Measurements from ENCODE around the gene PLA2G2E. TPM values are rescaled to one million over a fixed set of nuclear protein-coding genes. Genes with fewer than 3 reads are reported as not detected.

Gene PLA2G2E
- total RNA-seq, 3 donors from 2014 or later (not counting 1 experiment from before 2014, with no cell fraction given): not detected

GRCh38 chr1:19878637-19878985 lies 44.8 kb downstream of the PLA2G2E start:
- no peaks in the 10 kb centered on the region for H3K36me3 Mint-ChIP-seq
- H3K27me3 Mint-ChIP-seq (ENCODE audit: low read depth in 2 of 2): peaks cover 17% of the 10 kb centered on the region in 2 donors

GRCh38 chr1:19877821-19878636 lies 45.4 kb downstream of the PLA2G2E start:
- H3K36me3 ChIP-seq (ENCODE audit: control insufficient read depth, insufficient read depth, low read length): no peaks in the 10 kb centered on the region
- no peak for ATAC-seq
- Mint-ChIP-seq H3K4me1 (peaks cover 8 to 11% of the 10 kb centered on the region in 2 donors), H3K4me3 (no peak overlapping the region), H3K9me3 (no peaks in the 10 kb centered on the region), H3K27me3 (ENCODE audit: low read depth in 2 of 2) (peaks cover 23% of the 10 kb centered on the region in 2 donors), H3K36me3 (no peaks in the 10 kb centered on the region), H3K27ac (no peak overlapping the region)
- peaks cover 4% of the 10 kb centered on the region for H3K4me1 ChIP-seq (ENCODE audit: control insufficient read depth, insufficient read depth, low read length)
- DNase-seq: no peak
- no peak for TF ChIP-seq CTCF (IDR thresholded peaks at IDR 0.05)
- no peaks in the 10 kb centered on the region for H3K27me3 ChIP-seq (ENCODE audit: control insufficient read depth, insufficient read depth, low read length)
- WGBS (ENCODE audit: insufficient coverage): 87% methylated on average over 19 of the region's 19 CpGs
- no peak overlapping the region for H3K27ac ChIP-seq (ENCODE audit: low read length)
- no peak overlapping the region for H3K4me3 ChIP-seq (ENCODE audit: low read length)
- no peaks in the 10 kb centered on the region for H3K9me3 ChIP-seq (ENCODE audit: control insufficient read depth, insufficient read depth, low read length)
- intact Hi-C loops (cut with micrococcal nuclease): no loop called here

More at GRCh38 chr1:19878637-19878985, 44.8 kb downstream of the PLA2G2E start:
- no peak overlapping the region for H3K4me3 ChIP-seq (ENCODE audit: low read length)
- ATAC-seq (no peak), DNase-seq (no peak)
- no peak overlapping the region for H3K27ac ChIP-seq (ENCODE audit: low read length)
- no peaks in the 10 kb centered on the region for H3K27me3 ChIP-seq (ENCODE audit: control insufficient read depth, insufficient read depth, low read length)
- H3K4me3 Mint-ChIP-seq: no peak overlapping the region
- H3K9me3 Mint-ChIP-seq: no peaks in the 10 kb centered on the region
- intact Hi-C loops (cut with micrococcal nuclease): no loop called here
- no peaks in the 10 kb centered on the region for H3K36me3 ChIP-seq (ENCODE audit: control insufficient read depth, insufficient read depth, low read length)
- peaks cover 13 to 17% of the 10 kb centered on the region in 2 donors for H3K4me1 Mint-ChIP-seq
- 93% methylated on average over 12 of the region's 12 CpGs for WGBS (ENCODE audit: insufficient coverage)
- peaks cover 10% of the 10 kb centered on the region for H3K4me1 ChIP-seq (ENCODE audit: control insufficient read depth, insufficient read depth, low read length)
- no peak overlapping the region for H3K27ac Mint-ChIP-seq
- H3K9me3 ChIP-seq (ENCODE audit: control insufficient read depth, insufficient read depth, low read length): no peaks in the 10 kb centered on the region
- no peak for TF ChIP-seq CTCF (IDR thresholded peaks at IDR 0.05)

GRCh38 chr1:19877181-19877750 lies 46.2 kb downstream of the PLA2G2E start:
- no peaks in the 10 kb centered on the region for H3K9me3 ChIP-seq (ENCODE audit: control insufficient read depth, insufficient read depth, low read length)
- no peaks in the 10 kb centered on the region for H3K36me3 Mint-ChIP-seq
- H3K27ac Mint-ChIP-seq: no peak overlapping the region
- no peaks in the 10 kb centered on the region for H3K36me3 ChIP-seq (ENCODE audit: control insufficient read depth, insufficient read depth, low read length)
- intact Hi-C loops (cut with micrococcal nuclease): no loop called here
- no peaks in the 10 kb centered on the region for H3K9me3 Mint-ChIP-seq
- H3K27ac ChIP-seq (ENCODE audit: low read length): no peak overlapping the region
- WGBS (ENCODE audit: insufficient coverage): 81% methylated on average over 16 of the region's 16 CpGs
- H3K4me3 ChIP-seq (ENCODE audit: low read length): no peak overlapping the region
- no peak for TF ChIP-seq CTCF (IDR thresholded peaks at IDR 0.05)
- no peak for DNase-seq
- no peak for ATAC-seq
- no peaks in the 10 kb centered on the region for H3K4me1 ChIP-seq (ENCODE audit: control insufficient read depth, insufficient read depth, low read length)
- H3K4me1 Mint-ChIP-seq: peaks cover 5% of the 10 kb centered on the region in 2 donors
- peaks cover 28% of the 10 kb centered on the region in 2 donors for H3K27me3 Mint-ChIP-seq (ENCODE audit: low read depth in 2 of 2)
- no peaks in the 10 kb centered on the region for H3K27me3 ChIP-seq (ENCODE audit: control insufficient read depth, insufficient read depth, low read length)
- H3K4me3 Mint-ChIP-seq: no peak overlapping the region

All from natural killer cell (primary cell).